ENCODE results near the gene COL17A1. TPM values are rescaled to one million over a fixed set of nuclear protein-coding genes. Genes with fewer than 3 reads are reported as not detected.

The COL17A1 gene
- polyA plus RNA-seq, 1 experiment = 0.01 TPM

DNA sequence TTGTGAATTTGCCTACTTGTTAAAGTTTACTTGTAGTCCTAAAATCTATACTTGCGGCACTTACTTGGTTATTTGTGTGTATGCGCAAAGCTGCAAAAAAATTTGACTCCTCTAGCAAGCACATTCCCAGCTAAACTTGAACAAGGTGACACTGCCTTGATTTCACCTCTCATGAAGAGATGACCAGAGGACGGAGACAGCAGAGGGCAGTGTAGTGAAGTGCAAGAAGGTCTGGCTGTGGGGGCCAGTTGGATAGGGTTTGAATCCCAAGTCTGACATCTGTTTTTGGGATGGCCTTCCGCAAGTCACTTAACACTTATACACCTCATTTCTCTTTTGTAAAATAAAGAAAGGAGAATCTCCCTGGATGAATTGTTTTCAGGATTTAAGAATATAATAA lies 103.0 kb downstream of the COL17A1 start:
- H3K36me3 ChIP-seq (ENCODE audit: control insufficient read depth, insufficient read depth, low read length) = no peaks in the 10 kb centered on the region
- H3K4me3 ChIP-seq (ENCODE audit: low read depth, low read length) = no peak overlapping the region
- no peak for DNase-seq (ENCODE audit: low read depth)
- ChIA-PET CTCF (interaction anchor here (1.4 kb wide), 1 partner anchor 93 kb away, joined by 3 read pairs; no protein-coding TSS in a partner anchor), POLR2A (no interaction called here)
- H3K27me3 ChIP-seq (ENCODE audit: control insufficient read depth, insufficient read depth, low read length) = no peaks in the 10 kb centered on the region
- TF ChIP-seq, protein P1, sequence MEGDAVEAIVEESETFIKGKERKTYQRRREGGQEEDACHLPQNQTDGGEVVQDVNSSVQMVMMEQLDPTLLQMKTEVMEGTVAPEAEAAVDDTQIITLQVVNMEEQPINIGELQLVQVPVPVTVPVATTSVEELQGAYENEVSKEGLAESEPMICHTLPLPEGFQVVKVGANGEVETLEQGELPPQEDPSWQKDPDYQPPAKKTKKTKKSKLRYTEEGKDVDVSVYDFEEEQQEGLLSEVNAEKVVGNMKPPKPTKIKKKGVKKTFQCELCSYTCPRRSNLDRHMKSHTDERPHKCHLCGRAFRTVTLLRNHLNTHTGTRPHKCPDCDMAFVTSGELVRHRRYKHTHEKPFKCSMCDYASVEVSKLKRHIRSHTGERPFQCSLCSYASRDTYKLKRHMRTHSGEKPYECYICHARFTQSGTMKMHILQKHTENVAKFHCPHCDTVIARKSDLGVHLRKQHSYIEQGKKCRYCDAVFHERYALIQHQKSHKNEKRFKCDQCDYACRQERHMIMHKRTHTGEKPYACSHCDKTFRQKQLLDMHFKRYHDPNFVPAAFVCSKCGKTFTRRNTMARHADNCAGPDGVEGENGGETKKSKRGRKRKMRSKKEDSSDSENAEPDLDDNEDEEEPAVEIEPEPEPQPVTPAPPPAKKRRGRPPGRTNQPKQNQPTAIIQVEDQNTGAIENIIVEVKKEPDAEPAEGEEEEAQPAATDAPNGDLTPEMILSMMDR (IDR thresholded peaks at IDR 0.05; ENCODE audit: insufficient read depth, low read depth, low read length) = peak; percentile 14; the same call in 1 of the 2 replicates

Other genes starting within 250 kb of the COL17A1 start
- gene SH3PXD2A, start 230.3 kb downstream of the COL17A1 start, polyA plus RNA-seq (2011; rRNA removed) = 43.9 and 50.2 TPM in 2 replicates
- gene STN1, start 167.7 kb downstream of the COL17A1 start, polyA plus RNA-seq (2011; rRNA removed) = 17.8 and 19.5 TPM in 2 replicates
- 3.5 and 9.8 TPM in 2 replicates for gene SLK, start 118.7 kb downstream of the COL17A1 start, polyA plus RNA-seq (2011; rRNA removed)
- 1.5 and 2.4 TPM in 2 replicates for gene SFR1, start 36.3 kb upstream of the COL17A1 start, polyA plus RNA-seq (2011; rRNA removed)
- 0.05 and 0.11 TPM in 2 replicates for gene CFAP43, start 146.5 kb upstream of the COL17A1 start, polyA plus RNA-seq (2011; rRNA removed)
- 79.3 and 149 TPM in 2 replicates for gene GSTO1, start 169.0 kb upstream of the COL17A1 start, polyA plus RNA-seq (2011; rRNA removed)
- gene GSTO2, start 183.3 kb upstream of the COL17A1 start, polyA plus RNA-seq (2011; rRNA removed) = 4.9 and 7.0 TPM in 2 replicates